ENCODE results near the gene TRAPPC6A.

GRCh38 chr19:45158503-45159209 lies 19.4 kb downstream of the TRAPPC6A start:
- TF ChIP-seq CTCF (IDR thresholded peaks at IDR 0.05 in 4 of 5, conservative IDR thresholded peaks at IDR 0.05 in 1 of 5) = no peak
- TF ChIP-seq POLR2A (IDR thresholded peaks at IDR 0.05) = no peak
